Measurements from ENCODE around the gene SIM1.

Gene SIM1

DNA sequence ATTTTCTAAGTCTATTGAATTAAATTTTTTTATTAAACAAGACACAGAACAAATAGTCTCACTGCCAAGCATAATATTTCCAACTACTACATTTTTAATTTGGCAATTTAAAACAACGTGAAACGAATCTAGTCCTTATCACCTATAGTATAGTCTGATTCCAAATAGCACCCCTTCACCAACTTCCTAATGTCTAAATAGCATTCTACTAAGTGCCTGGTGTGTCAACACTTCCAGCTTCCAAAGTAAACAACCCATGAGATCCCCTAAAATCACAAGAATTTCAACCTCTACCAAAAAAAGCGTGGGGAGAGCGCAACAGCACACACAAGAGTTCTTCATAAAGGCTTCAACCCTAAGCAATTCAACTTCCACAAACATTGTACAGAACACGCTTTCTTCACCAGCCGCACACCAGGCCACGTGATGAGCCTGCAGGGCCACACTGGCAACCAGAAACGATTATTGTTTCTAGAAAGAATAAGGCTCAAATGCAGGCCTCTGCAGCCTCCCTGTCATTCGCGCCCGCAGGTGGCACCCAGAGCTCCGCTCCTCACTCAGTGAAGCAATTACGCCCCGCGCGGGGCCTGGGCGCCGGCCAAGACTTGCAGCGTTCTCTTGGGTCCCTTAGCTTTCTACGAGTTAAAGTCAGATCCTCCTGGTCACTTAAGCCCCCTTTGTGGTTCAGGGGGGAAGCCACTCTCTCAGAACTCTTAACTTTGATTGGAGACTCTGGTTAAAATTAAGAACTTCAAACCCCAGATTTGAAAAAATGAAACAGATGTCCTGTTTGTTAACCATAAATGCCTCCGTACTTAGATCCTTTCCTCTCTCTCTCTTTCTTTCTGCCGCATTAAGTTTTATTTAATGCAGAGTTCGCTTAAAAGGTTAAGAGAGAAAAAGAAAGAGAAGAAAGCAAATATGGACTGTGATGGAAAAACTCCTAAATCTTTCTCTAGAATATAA lies 18.3 kb downstream of the SIM1 start:
- Histone ChIP-seq H3K9me2 (replicated peaks; ENCODE audit: low read depth, low read length) (no peaks in the 10 kb centered on the region), H3K4me3 (ENCODE audit: low read length, poor library complexity, severe bottlenecking) (no peak overlapping the region), H3K9ac (ENCODE audit: low read depth, low read length, poor library complexity, severe bottlenecking) (no peak overlapping the region), H3K4me2 (ENCODE audit: low read depth, low read length, poor library complexity, severe bottlenecking) (no peak overlapping the region), H3K9me3 (ENCODE audit: insufficient read depth, low read depth, low read length) (no peaks in the 10 kb centered on the region), H3K4me1 (ENCODE audit: insufficient read depth, low read length, poor library complexity, severe bottlenecking) (no peaks in the 10 kb centered on the region), H3K36me3 (ENCODE audit: insufficient read depth, low read length) (no peaks in the 10 kb centered on the region), H3K79me2 (ENCODE audit: insufficient read depth, low read length) (no peaks in the 10 kb centered on the region), H3F3A (ENCODE audit: low read depth) (no peaks in the 10 kb centered on the region), H3K27me3 (ENCODE audit: insufficient read depth, low read length, poor library complexity, severe bottlenecking) (no peaks in the 10 kb centered on the region), H2AFZ (ENCODE audit: low read length) (no peak overlapping the region), H4K20me1 (ENCODE audit: insufficient read depth, low read length, poor library complexity, severe bottlenecking) (no peaks in the 10 kb centered on the region)
- TF ChIP-seq EZH2phosphoT487 (IDR thresholded peaks at IDR 0.05; ENCODE audit: borderline replicate concordance) = no peak
- TF ChIP-seq, protein P1, sequence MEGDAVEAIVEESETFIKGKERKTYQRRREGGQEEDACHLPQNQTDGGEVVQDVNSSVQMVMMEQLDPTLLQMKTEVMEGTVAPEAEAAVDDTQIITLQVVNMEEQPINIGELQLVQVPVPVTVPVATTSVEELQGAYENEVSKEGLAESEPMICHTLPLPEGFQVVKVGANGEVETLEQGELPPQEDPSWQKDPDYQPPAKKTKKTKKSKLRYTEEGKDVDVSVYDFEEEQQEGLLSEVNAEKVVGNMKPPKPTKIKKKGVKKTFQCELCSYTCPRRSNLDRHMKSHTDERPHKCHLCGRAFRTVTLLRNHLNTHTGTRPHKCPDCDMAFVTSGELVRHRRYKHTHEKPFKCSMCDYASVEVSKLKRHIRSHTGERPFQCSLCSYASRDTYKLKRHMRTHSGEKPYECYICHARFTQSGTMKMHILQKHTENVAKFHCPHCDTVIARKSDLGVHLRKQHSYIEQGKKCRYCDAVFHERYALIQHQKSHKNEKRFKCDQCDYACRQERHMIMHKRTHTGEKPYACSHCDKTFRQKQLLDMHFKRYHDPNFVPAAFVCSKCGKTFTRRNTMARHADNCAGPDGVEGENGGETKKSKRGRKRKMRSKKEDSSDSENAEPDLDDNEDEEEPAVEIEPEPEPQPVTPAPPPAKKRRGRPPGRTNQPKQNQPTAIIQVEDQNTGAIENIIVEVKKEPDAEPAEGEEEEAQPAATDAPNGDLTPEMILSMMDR (conservative IDR thresholded peaks at IDR 0.05; ENCODE audit: low read length) = no peak

DNA sequence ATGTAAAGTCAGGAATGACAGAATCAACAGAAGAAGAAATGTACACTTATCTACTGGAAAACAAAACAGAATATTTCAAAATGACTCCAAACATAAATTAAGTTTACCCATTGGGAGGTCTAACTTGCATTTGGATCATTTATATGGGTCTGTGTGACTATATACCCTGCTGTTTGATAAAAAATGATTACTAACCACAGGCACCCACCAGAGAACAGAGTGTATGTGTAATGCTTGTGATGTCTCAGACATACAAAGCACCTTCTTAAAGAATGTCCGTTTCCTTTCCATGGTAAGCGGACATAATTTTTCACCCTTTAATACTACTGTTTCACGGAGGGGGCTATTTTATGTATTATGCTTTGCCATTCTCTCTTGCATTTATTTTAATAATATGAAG lies 19.2 kb downstream of the SIM1 start:
- Histone ChIP-seq H3K9ac (ENCODE audit: low read depth, low read length, poor library complexity, severe bottlenecking) (no peak overlapping the region), H3K4me3 (ENCODE audit: low read length, poor library complexity, severe bottlenecking) (no peak overlapping the region), H3K4me1 (ENCODE audit: insufficient read depth, low read length, poor library complexity, severe bottlenecking) (no peaks in the 10 kb centered on the region), H3K27me3 (ENCODE audit: insufficient read depth, low read length, poor library complexity, severe bottlenecking) (no peaks in the 10 kb centered on the region), H3F3A (ENCODE audit: low read depth) (no peaks in the 10 kb centered on the region), H3K9me3 (ENCODE audit: insufficient read depth, low read depth, low read length) (no peaks in the 10 kb centered on the region), H3K79me2 (ENCODE audit: insufficient read depth, low read length) (no peaks in the 10 kb centered on the region), H2AFZ (ENCODE audit: low read length) (no peak overlapping the region), H3K9me2 (replicated peaks; ENCODE audit: low read depth, low read length) (no peaks in the 10 kb centered on the region), H3K4me2 (ENCODE audit: low read depth, low read length, poor library complexity, severe bottlenecking) (no peak overlapping the region), H4K20me1 (ENCODE audit: insufficient read depth, low read length, poor library complexity, severe bottlenecking) (no peaks in the 10 kb centered on the region), H3K36me3 (ENCODE audit: insufficient read depth, low read length) (no peaks in the 10 kb centered on the region)
- no peak for TF ChIP-seq EZH2phosphoT487 (IDR thresholded peaks at IDR 0.05; ENCODE audit: borderline replicate concordance)

DNA sequence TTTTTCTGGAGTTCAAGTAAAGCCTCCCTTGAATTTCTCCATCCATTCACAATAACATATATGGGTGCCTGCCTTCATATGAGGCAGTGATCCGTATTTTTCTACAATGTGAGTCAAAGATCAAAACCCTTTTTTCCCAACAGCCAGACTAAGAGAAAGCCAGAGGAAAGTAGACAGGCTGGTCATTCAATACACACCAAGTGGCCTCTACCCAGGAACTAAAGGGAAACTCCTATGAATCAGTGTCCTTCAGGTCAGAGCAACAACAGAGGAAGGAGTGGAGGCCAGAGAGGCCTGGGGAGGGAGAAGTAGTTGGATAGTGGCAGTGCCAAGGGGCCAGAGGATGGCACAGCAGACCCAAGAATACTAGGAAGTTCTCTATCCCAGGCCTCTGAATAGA lies 23.8 kb downstream of the SIM1 start:
- Histone ChIP-seq H2AFZ (ENCODE audit: low read length) (no peak overlapping the region), H3F3A (ENCODE audit: low read depth) (no peaks in the 10 kb centered on the region), H3K9me2 (replicated peaks; ENCODE audit: low read depth, low read length) (no peaks in the 10 kb centered on the region), H3K79me2 (ENCODE audit: insufficient read depth, low read length) (no peaks in the 10 kb centered on the region), H3K36me3 (ENCODE audit: insufficient read depth, low read length) (no peaks in the 10 kb centered on the region), H3K4me3 (ENCODE audit: low read length, poor library complexity, severe bottlenecking) (no peak overlapping the region), H3K4me2 (ENCODE audit: low read depth, low read length, poor library complexity, severe bottlenecking) (no peak overlapping the region), H3K9me3 (ENCODE audit: insufficient read depth, low read depth, low read length) (no peaks in the 10 kb centered on the region), H4K20me1 (ENCODE audit: insufficient read depth, low read length, poor library complexity, severe bottlenecking) (no peaks in the 10 kb centered on the region), H3K4me1 (ENCODE audit: insufficient read depth, low read length, poor library complexity, severe bottlenecking) (no peaks in the 10 kb centered on the region), H3K9ac (ENCODE audit: low read depth, low read length, poor library complexity, severe bottlenecking) (no peak overlapping the region), H3K27me3 (ENCODE audit: insufficient read depth, low read length, poor library complexity, severe bottlenecking) (no peaks in the 10 kb centered on the region)
- TF ChIP-seq EZH2phosphoT487 (IDR thresholded peaks at IDR 0.05; ENCODE audit: borderline replicate concordance) = no peak

DNA sequence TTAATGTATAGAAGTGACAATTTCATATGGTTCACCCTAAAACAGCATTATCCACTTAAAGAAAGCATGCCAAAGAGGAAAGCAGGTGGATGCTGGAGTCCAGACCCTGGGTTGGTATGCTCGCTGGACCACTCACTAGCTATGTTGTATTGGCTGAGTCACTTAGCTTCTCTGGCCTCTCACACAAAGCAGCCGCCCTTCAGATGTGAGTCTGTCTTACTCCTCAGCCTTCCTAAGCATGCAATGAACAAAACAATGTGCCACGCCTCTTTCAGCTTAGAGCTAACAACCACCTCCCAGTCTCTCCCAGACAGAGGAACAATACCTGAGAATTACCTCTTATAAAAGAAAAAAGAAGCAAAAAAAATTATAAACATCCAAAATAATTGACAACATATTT lies 29.4 kb downstream of the SIM1 start:
- no peaks in the 10 kb centered on the region for H3K27me3 ChIP-seq (ENCODE audit: insufficient read depth, low read length, poor library complexity, severe bottlenecking)

More for the DNA sequence above, 29.4 kb downstream of the SIM1 start:
- H3K36me3 ChIP-seq (ENCODE audit: insufficient read depth, low read length) = no peaks in the 10 kb centered on the region
- no peak overlapping the region for H3K9ac ChIP-seq (ENCODE audit: low read depth, low read length, poor library complexity, severe bottlenecking)
- H4K20me1 ChIP-seq (ENCODE audit: insufficient read depth, low read length, poor library complexity, severe bottlenecking) = no peaks in the 10 kb centered on the region
- H3K9me2 ChIP-seq (replicated peaks; ENCODE audit: low read depth, low read length) = no peaks in the 10 kb centered on the region
- H3K9me3 ChIP-seq (ENCODE audit: insufficient read depth, low read depth, low read length) = no peaks in the 10 kb centered on the region
- H3F3A ChIP-seq (ENCODE audit: low read depth) = no peaks in the 10 kb centered on the region
- H3K79me2 ChIP-seq (ENCODE audit: insufficient read depth, low read length) = no peaks in the 10 kb centered on the region
- TF ChIP-seq EZH2phosphoT487 (IDR thresholded peaks at IDR 0.05; ENCODE audit: borderline replicate concordance) = no peak
- TF ChIP-seq, protein P1 (conservative IDR thresholded peaks at IDR 0.05; ENCODE audit: low read length) = no peak
- H3K4me1 ChIP-seq (ENCODE audit: insufficient read depth, low read length, poor library complexity, severe bottlenecking) = peaks cover 6% of the 10 kb centered on the region
- H2AFZ ChIP-seq (ENCODE audit: low read length) = no peak overlapping the region
- H3K4me2 ChIP-seq (ENCODE audit: low read depth, low read length, poor library complexity, severe bottlenecking) = no peak overlapping the region
- H3K4me3 ChIP-seq (ENCODE audit: low read length, poor library complexity, severe bottlenecking) = no peak overlapping the region
